ENCODE results near the gene GPC6. TPM values are rescaled to one million over a fixed set of nuclear protein-coding genes. Genes with fewer than 3 reads are reported as not detected.

GPC6 gene
- polyA plus RNA-seq, 2 of the 4 experiments (the other 2 are of a cell fraction): 8.0 to 14.4 TPM

- no peak for TF ChIP-seq MYC (IDR thresholded peaks at IDR 0.05; ENCODE audit: borderline replicate concordance, low read length)
- TF ChIP-seq ZSCAN20 (CRISPR knock-in tag; IDR thresholded peaks at IDR 0.05): no peak
- no peak for TF ChIP-seq ELK1 (IDR thresholded peaks at IDR 0.05; ENCODE audit: low read depth, low read length)
- no peak for TF ChIP-seq BHLHE40 (IDR thresholded peaks at IDR 0.05; ENCODE audit: low read depth, low read length)
- no peak for TF ChIP-seq POLR2AphosphoS2 (conservative IDR thresholded peaks at IDR 0.05; ENCODE audit: low read length)
- no peak for TF ChIP-seq REST (IDR thresholded peaks at IDR 0.05)
- no peak for TF ChIP-seq USF2 (IDR thresholded peaks at IDR 0.05)
- no peak for TF ChIP-seq CTCF (IDR thresholded peaks at IDR 0.05)
- DNase-seq (ENCODE audit: low read depth in 1 of 2, low spot score in 1 of 2): no peak
- Histone ChIP-seq H3K27ac (no peak overlapping the region), H3K4me1 (0 out of 3 replicates have a peak, but pooled peaks cover 6% of the 10 kb centered on the region), H3K9me3 (no peaks in the 10 kb centered on the region), H3K4me2 (no peak overlapping the region), H3K4me3 (no peak overlapping the region)
- POLR2A ChIA-PET: no interaction called here
- CTCF ChIA-PET: no interaction called here
- no peak for ATAC-seq
- FAIRE-seq: no peak
Observed at GRCh38 chr13:94063096-94063495, 836.5 kb downstream of the GPC6 start.

GRCh38 chr13:94063848-94064247 lies 837.2 kb downstream of the GPC6 start:
- POLR2A ChIA-PET: no interaction called here
- H3K4me1 ChIP-seq: 0 out of 3 replicates have a peak, but pooled peaks cover 6% of the 10 kb centered on the region
- H3K4me2 ChIP-seq: no peak overlapping the region
- no peaks in the 10 kb centered on the region for H3K9me3 ChIP-seq
- no peak overlapping the region for H3K4me3 ChIP-seq
- DNase-seq (ENCODE audit: low read depth in 1 of 2, low spot score in 1 of 2): no peak
- no peak overlapping the region for H3K27ac ChIP-seq
- TF ChIP-seq CBX8 (IDR thresholded peaks at IDR 0.05): no peak
- TF ChIP-seq RFX5 (IDR thresholded peaks at IDR 0.05): no peak
- TF ChIP-seq HEYL (CRISPR knock-in tag; IDR thresholded peaks at IDR 0.05): no peak
- TF ChIP-seq TFCP2L1 (CRISPR knock-in tag; IDR thresholded peaks at IDR 0.05): no peak
- TF ChIP-seq CTCF (IDR thresholded peaks at IDR 0.05): no peak
- TF ChIP-seq MAZ (IDR thresholded peaks at IDR 0.05; ENCODE audit: borderline replicate concordance, low read depth, low read length): no peak
- TF ChIP-seq NPAS2 (CRISPR knock-in tag; IDR thresholded peaks at IDR 0.05; ENCODE audit: borderline replicate concordance): no peak
- no peak for TF ChIP-seq USF2 (IDR thresholded peaks at IDR 0.05)
- no peak for TF ChIP-seq CBX2 (IDR thresholded peaks at IDR 0.05; ENCODE audit: borderline replicate concordance, low read depth)
- no peak for TF ChIP-seq SMC3 (IDR thresholded peaks at IDR 0.05)
- no peak for TF ChIP-seq PBX3 (IDR thresholded peaks at IDR 0.05)
- TF ChIP-seq KDM1A (IDR thresholded peaks at IDR 0.05; ENCODE audit: low read depth): no peak
- no peak for FAIRE-seq
- no peak for ATAC-seq
- WGBS (ENCODE audit: missing lambda C conversion rate): 55% methylated on average over 4 of the region's 4 CpGs
- CTCF ChIA-PET: interaction anchor here (0.5 kb wide), 1 partner anchor 416 kb away, joined by 3 read pairs; no protein-coding TSS in a partner anchor

Data from A549 (cell line).